ENCODE results near the gene UBXN10.

Gene UBXN10

DNA sequence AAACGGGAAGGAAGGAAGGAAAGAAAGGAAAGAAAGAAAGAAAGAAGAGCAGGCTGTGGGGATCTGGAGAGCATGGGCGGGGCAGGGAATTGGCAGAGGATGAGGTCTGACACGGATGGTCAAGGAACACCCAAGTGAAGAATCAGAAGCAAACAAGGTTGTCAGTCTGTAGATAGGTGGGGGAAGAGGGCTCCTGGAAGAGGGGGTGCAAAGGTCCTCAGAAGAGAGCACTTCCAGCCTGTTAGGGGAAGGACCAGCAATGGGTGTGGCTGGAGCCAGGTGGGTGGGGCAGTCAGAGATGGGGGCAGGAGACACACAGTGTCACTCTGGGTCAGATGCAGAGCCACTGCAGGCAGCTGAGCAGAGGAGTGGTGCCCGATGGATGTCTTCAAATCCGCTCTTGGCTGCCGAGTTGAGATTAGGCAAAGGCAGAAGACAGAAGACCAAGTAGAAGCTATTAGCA is 11.5 kb downstream of the UBXN10 start:
- peaks cover 47% of the 10 kb centered on the region for H3K27me3 Mint-ChIP-seq
- H3K27ac Mint-ChIP-seq, result no peak overlapping the region
- H3K36me3 Mint-ChIP-seq (ENCODE audit: low read depth), result no peaks in the 10 kb centered on the region
- H3K4me1 Mint-ChIP-seq (ENCODE audit: low read depth), result peaks cover 8% of the 10 kb centered on the region
- H3K9me3 Mint-ChIP-seq, result no peaks in the 10 kb centered on the region
- no peak overlapping the region for H3K4me3 Mint-ChIP-seq

GRCh38 chr1:20198296-20198695 is 12.4 kb downstream of the UBXN10 start:
- peaks cover 45% of the 10 kb centered on the region for H3K27me3 Mint-ChIP-seq
- H3K36me3 Mint-ChIP-seq (ENCODE audit: low read depth), result no peaks in the 10 kb centered on the region
- H3K4me3 Mint-ChIP-seq, result no peak overlapping the region
- no peak overlapping the region for H3K27ac Mint-ChIP-seq
- H3K9me3 Mint-ChIP-seq, result no peaks in the 10 kb centered on the region
- H3K4me1 Mint-ChIP-seq (ENCODE audit: low read depth), result peaks cover 8% of the 10 kb centered on the region

GRCh38 chr1:20198918-20199317 is 13.0 kb downstream of the UBXN10 start:
- H3K27me3 Mint-ChIP-seq, result peaks cover 43% of the 10 kb centered on the region
- no peaks in the 10 kb centered on the region for H3K36me3 Mint-ChIP-seq (ENCODE audit: low read depth)
- H3K4me1 Mint-ChIP-seq (ENCODE audit: low read depth), result peaks cover 8% of the 10 kb centered on the region
- H3K27ac Mint-ChIP-seq, result no peak overlapping the region
- no peaks in the 10 kb centered on the region for H3K9me3 Mint-ChIP-seq
- no peak overlapping the region for H3K4me3 Mint-ChIP-seq

GRCh38 chr1:20199403-20199802 is 13.5 kb downstream of the UBXN10 start:
- no peak overlapping the region for H3K4me3 Mint-ChIP-seq
- no peaks in the 10 kb centered on the region for H3K9me3 Mint-ChIP-seq
- no peak overlapping the region for H3K27ac Mint-ChIP-seq
- H3K4me1 Mint-ChIP-seq (ENCODE audit: low read depth), result peaks cover 8% of the 10 kb centered on the region
- peaks cover 40% of the 10 kb centered on the region for H3K27me3 Mint-ChIP-seq
- H3K36me3 Mint-ChIP-seq (ENCODE audit: low read depth), result no peaks in the 10 kb centered on the region

- no peaks in the 10 kb centered on the region for H3K36me3 Mint-ChIP-seq (ENCODE audit: low read depth)
- peaks cover 6% of the 10 kb centered on the region for H3K4me1 Mint-ChIP-seq (ENCODE audit: low read depth)
- H3K27me3 Mint-ChIP-seq, result peaks cover 36% of the 10 kb centered on the region
- no peaks in the 10 kb centered on the region for H3K9me3 Mint-ChIP-seq
- H3K27ac Mint-ChIP-seq, result no peak overlapping the region
- no peak overlapping the region for H3K4me3 Mint-ChIP-seq
These were observed 13.9 kb downstream of the UBXN10 start for GRCh38 chr1:20199840-20200239.

DNA sequence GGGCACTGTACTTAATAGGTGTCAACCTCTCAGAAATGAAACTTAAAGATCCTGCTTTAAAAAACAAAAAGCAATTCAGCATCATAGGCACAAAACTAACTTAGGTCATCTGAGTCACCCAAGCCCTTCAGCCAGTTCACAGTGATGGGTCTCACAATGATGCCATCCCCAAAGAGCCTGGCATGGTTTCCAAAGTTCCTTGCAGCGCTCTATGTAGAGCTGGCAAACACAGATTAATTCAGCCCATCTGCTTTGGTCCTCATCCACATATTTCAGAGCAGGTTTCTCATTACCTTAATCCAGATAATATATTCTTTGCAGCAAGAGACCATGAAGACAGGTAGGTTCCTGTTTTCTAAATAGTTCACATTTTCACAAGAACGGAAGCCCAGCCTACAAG is 15.1 kb downstream of the UBXN10 start:
- Mint-ChIP-seq H3K4me3 (no peak overlapping the region), H3K36me3 (ENCODE audit: low read depth) (no peaks in the 10 kb centered on the region), H3K27me3 (peaks cover 30% of the 10 kb centered on the region)

GRCh38 chr1:20202166-20202565 is 16.3 kb downstream of the UBXN10 start:
- Mint-ChIP-seq H3K36me3 (ENCODE audit: low read depth) (no peaks in the 10 kb centered on the region), H3K9me3 (no peaks in the 10 kb centered on the region), H3K27me3 (peaks cover 24% of the 10 kb centered on the region), H3K27ac (no peak overlapping the region), H3K4me1 (ENCODE audit: low read depth) (peaks cover 2% of the 10 kb centered on the region), H3K4me3 (no peak overlapping the region)

More for the DNA sequence above, 15.1 kb downstream of the UBXN10 start:
- Mint-ChIP-seq H3K4me1 (ENCODE audit: low read depth) (no peaks in the 10 kb centered on the region), H3K9me3 (no peaks in the 10 kb centered on the region), H3K27ac (no peak overlapping the region)

DNA sequence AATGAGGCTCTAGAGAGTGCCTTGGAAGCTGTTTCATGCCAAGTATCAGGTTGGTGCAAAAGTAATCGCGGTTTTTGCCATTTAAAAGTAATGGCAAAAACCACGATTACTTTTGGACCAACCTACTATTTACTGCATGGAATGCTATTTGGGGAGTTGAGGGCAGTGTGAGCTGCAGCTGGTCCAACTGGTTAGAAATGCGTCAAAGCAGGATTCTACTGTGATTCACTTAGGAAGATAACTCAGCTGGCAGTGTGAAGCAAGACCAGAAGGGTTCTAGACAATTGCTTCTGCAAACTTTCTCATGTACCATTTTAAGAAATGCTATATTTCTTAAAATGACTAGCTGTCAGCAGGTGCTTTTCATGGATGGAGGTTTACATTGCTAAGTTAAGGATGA is 21.6 kb downstream of the UBXN10 start:
- no peaks in the 10 kb centered on the region for H3K36me3 Mint-ChIP-seq (ENCODE audit: low read depth)
- peaks cover 23% of the 10 kb centered on the region for H3K27me3 Mint-ChIP-seq

DNA sequence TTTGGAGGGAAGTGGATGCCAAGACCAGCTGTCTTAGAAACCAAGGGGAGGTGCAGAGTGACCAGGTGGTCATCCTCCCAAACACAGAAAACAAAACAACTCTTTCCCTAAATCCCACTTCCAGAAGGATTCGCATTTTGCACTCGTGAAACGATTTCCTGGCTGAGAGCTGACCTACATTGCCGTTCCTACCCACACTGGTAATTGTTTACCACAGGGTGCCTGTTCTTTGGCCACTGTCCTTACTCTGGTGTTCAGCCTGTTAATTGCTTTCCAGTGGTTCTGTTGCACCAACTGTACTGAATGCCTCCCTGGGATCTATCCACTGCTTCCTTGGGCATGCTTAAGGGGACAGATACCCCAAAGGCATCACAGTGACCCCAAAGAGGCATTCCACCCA is 23.6 kb downstream of the UBXN10 start:
- H3K9me3 Mint-ChIP-seq, result no peaks in the 10 kb centered on the region
- no peak overlapping the region for H3K4me3 Mint-ChIP-seq
- peaks cover 55% of the 10 kb centered on the region for H3K4me1 Mint-ChIP-seq (ENCODE audit: low read depth)
- H3K27ac Mint-ChIP-seq, result peak overlapping the region; percentile 75
- peaks cover 33% of the 10 kb centered on the region for H3K27me3 Mint-ChIP-seq
- H3K36me3 Mint-ChIP-seq (ENCODE audit: low read depth), result no peaks in the 10 kb centered on the region

More for the DNA sequence above, 21.6 kb downstream of the UBXN10 start:
- Mint-ChIP-seq H3K4me1 (ENCODE audit: low read depth) (peaks cover 50% of the 10 kb centered on the region), H3K4me3 (no peak overlapping the region), H3K27ac (no peak overlapping the region), H3K9me3 (no peaks in the 10 kb centered on the region)

DNA sequence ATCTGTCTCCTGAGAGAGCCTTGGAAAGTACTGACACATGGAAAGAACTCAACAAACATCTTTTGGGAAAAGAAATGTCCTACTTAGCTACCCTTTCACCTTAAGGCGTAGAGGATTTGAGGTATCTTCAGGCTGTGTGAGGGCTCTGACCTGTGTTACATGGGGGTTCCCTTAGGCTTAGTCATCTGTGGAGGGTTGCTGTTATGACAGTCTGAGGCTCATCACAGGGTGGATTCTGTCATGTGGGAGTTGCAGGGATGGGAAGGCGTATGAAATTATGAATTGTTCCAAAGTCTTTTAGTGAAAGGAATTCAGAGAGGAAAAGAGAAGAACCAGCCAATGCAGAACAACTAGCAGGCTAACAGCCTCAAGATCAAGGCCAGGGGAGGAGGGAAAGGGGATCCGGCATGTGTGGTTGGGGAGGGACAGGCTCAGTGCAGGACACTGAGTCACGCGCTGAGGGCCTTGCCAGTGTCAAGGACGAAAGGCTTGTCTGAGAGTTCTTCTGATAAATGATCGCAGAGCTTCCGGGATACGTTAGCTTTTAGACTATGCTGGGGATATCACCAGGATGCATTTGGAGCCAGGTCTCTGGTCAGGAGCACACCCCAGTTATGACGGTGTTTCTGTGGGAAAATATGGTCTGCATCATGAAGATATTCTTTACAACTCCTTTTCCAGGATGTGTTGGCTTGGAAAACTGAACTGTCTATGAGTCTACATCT is 25.0 kb downstream of the UBXN10 start:
- peaks cover 46% of the 10 kb centered on the region for H3K27me3 Mint-ChIP-seq
- H3K4me1 Mint-ChIP-seq (ENCODE audit: low read depth), result peaks cover 55% of the 10 kb centered on the region
- H3K4me3 Mint-ChIP-seq, result peak overlapping the region; percentile 35

GRCh38 chr1:20211511-20211931 is 25.6 kb downstream of the UBXN10 start:
- peak overlapping the region; percentile 48 for H3K4me3 Mint-ChIP-seq

More for the DNA sequence above, 25.0 kb downstream of the UBXN10 start:
- Mint-ChIP-seq H3K27ac (peak overlapping the region; percentile 84), H3K36me3 (ENCODE audit: low read depth) (no peaks in the 10 kb centered on the region), H3K9me3 (no peaks in the 10 kb centered on the region)

GRCh38 chr1:20212085-20212684 is 26.3 kb downstream of the UBXN10 start:
- Mint-ChIP-seq H3K36me3 (ENCODE audit: low read depth) (no peaks in the 10 kb centered on the region), H3K27me3 (peaks cover 53% of the 10 kb centered on the region), H3K27ac (peak overlapping the region; percentile 86), H3K4me3 (peak overlapping the region; percentile 62), H3K4me1 (ENCODE audit: low read depth) (peaks cover 53% of the 10 kb centered on the region), H3K9me3 (no peaks in the 10 kb centered on the region)

More at GRCh38 chr1:20211511-20211931, 25.6 kb downstream of the UBXN10 start:
- Mint-ChIP-seq H3K9me3 (no peaks in the 10 kb centered on the region), H3K27me3 (peaks cover 52% of the 10 kb centered on the region), H3K36me3 (ENCODE audit: low read depth) (no peaks in the 10 kb centered on the region), H3K4me1 (ENCODE audit: low read depth) (peaks cover 55% of the 10 kb centered on the region), H3K27ac (peak overlapping the region; percentile 84)

DNA sequence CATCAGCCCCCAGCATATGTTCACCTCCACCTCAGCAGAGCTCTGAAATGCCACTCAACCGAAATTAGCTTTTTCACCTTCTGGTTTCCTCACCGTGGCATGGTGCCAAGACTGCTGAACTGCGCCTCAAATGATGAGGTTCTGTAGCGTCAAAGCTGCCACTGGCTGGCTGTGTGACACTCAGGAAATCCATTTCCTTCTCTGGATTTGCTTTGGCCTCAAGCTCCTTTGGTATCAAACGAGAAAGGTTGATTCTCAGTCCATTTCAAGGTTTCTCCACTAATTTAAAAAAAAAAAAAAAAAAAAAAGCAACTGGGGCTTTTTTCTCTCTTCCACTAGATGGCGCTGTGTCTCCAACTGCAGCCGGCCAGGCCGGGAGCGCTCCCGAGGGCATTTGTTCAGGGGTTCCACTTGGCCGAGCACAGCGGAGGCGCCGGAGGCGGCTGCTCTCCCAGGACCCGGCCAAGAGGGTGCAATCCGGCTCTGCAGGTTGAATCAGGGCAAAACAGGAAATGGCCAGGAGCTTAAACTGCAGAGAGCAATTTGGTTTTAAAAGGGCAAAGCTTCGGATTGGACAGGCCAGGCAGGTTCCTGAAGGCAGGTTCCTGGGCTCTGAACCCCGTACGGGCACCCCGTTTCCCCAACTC is 26.9 kb downstream of the UBXN10 start:
- H3K4me1 Mint-ChIP-seq (ENCODE audit: low read depth), result peaks cover 48% of the 10 kb centered on the region
- no peaks in the 10 kb centered on the region for H3K36me3 Mint-ChIP-seq (ENCODE audit: low read depth)
- no peaks in the 10 kb centered on the region for H3K9me3 Mint-ChIP-seq
- peaks cover 56% of the 10 kb centered on the region for H3K27me3 Mint-ChIP-seq
- H3K27ac Mint-ChIP-seq, result peak overlapping the region; percentile 86
- H3K4me3 Mint-ChIP-seq, result peak overlapping the region; percentile 62

GRCh38 chr1:20215716-20216115 is 29.8 kb downstream of the UBXN10 start:
- H3K27me3 Mint-ChIP-seq, result peaks cover 58% of the 10 kb centered on the region
- no peaks in the 10 kb centered on the region for H3K9me3 Mint-ChIP-seq

DNA sequence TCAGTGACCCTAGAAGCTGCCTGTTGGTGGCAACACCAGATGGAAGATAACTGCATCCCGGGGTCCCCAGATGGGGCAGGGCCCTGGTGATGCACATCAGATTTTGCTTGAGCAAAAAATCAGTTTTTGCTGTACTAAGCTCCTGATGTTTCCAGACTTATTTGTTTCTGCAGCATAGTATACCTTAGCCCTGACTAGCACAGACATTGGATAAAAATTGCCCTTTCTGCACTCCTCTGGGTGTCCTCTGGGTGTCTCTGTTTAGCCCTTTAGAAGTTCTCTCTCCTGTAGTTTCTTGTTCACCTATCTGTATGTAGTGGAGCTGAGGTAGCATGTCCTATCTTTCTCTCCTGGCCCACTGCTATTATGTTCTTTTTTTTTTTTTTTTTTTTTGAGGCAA is 30.7 kb downstream of the UBXN10 start:
- no peak overlapping the region for H3K4me3 Mint-ChIP-seq
- peaks cover 51% of the 10 kb centered on the region for H3K27me3 Mint-ChIP-seq
- no peaks in the 10 kb centered on the region for H3K9me3 Mint-ChIP-seq
- no peak overlapping the region for H3K27ac Mint-ChIP-seq
- H3K4me1 Mint-ChIP-seq (ENCODE audit: low read depth), result peaks cover 15% of the 10 kb centered on the region
- no peaks in the 10 kb centered on the region for H3K36me3 Mint-ChIP-seq (ENCODE audit: low read depth)

More at GRCh38 chr1:20215716-20216115, 29.8 kb downstream of the UBXN10 start:
- Mint-ChIP-seq H3K4me3 (no peak overlapping the region), H3K36me3 (ENCODE audit: low read depth) (no peaks in the 10 kb centered on the region), H3K4me1 (ENCODE audit: low read depth) (peaks cover 23% of the 10 kb centered on the region), H3K27ac (no peak overlapping the region)
